OCI-LY1 (cell line): ENCODE measurements around the gene HTT.

Experiments used
- H2AFZ ChIP-seq: fragments of 200-600 bp; sonication (generic), shearing (Covaris generic); 2 replicates; pipeline ENCODE4 v1.6.0; 2014; ENCODE audit warnings: antibody characterized with exemption, mild to moderate bottlenecking, low read length
- H3F3A ChIP-seq: fragments of 200-600 bp; sonication (generic), shearing (Covaris generic); 2 replicates; pipeline ENCODE4 v1.6.0; 2014; ENCODE audit warnings: mild to moderate bottlenecking, antibody characterized with exemption, low read length, moderate library complexity; ENCODE audit not compliant: insufficient read depth
- H3K27ac ChIP-seq: fragments of 200-600 bp; sonication (generic); 2 replicates; pipeline ENCODE4 v1.5.1; 2014; ENCODE audit warnings: low read length, mixed run types, mild to moderate bottlenecking, low read depth; ENCODE audit not compliant: poor library complexity, severe bottlenecking
- H3K27me3 ChIP-seq: fragments of 200-600 bp; sonication (generic); 2 replicates; pipeline ENCODE4 v1.6.0; 2014; ENCODE audit warnings: antibody characterized with exemption, mild to moderate bottlenecking, low read length, moderate library complexity; ENCODE audit not compliant: insufficient read depth
- H3K36me3 ChIP-seq: fragments of 200-600 bp; sonication (generic); 2 replicates; pipeline ENCODE4 v1.6.1; 2014; ENCODE audit warnings: mild to moderate bottlenecking, antibody characterized with exemption, low read length, moderate library complexity, mixed read lengths; ENCODE audit not compliant: insufficient read depth
- H3K4me1 ChIP-seq: fragments of 200-600 bp; sonication (generic); 2 replicates; pipeline ENCODE4 v1.5.1; 2014; ENCODE audit warnings: mild to moderate bottlenecking, low read length, moderate library complexity; ENCODE audit not compliant: insufficient read depth, severe bottlenecking
- H3K4me2 ChIP-seq: fragments of 200-600 bp; sonication (generic), shearing (Covaris generic); 2 replicates; pipeline ENCODE4 v1.6.1; 2014; ENCODE audit warnings: low read length
- H3K4me3 ChIP-seq: fragments of 200-600 bp; sonication (generic); 2 replicates; pipeline ENCODE4 v1.5.1; 2014; ENCODE audit warnings: low read length, low read depth, mild to moderate bottlenecking, mixed read lengths; ENCODE audit not compliant: poor library complexity, severe bottlenecking
- H3K79me2 ChIP-seq: fragments of 200-600 bp; shearing (Covaris generic); 2 replicates; pipeline ENCODE4 v1.6.1; 2016; ENCODE audit warnings: mixed run types, low read length, mixed read lengths; ENCODE audit not compliant: insufficient read depth
- H3K9ac ChIP-seq: fragments of 200-600 bp; sonication (generic), shearing (Covaris generic); 2 replicates; pipeline ENCODE4 v1.6.1; 2014; ENCODE audit warnings: mild to moderate bottlenecking, low read length, mixed read lengths
- H3K9me2 ChIP-seq: fragments of 200-600 bp; sonication (generic), shearing (Covaris generic); 2 replicates; pipeline ENCODE4 v1.6.1; 2014; ENCODE audit warnings: low read depth, mild to moderate bottlenecking, low read length, mixed read lengths
- H3K9me3 ChIP-seq: fragments of 200-600 bp; shearing (Covaris generic); 2 replicates; pipeline ENCODE4 v1.6.1; 2014; ENCODE audit warnings: low read length, mixed read lengths
- H4K20me1 ChIP-seq: fragments of 200-600 bp; sonication (generic), shearing (Covaris generic); 2 replicates; pipeline ENCODE4 v1.6.0; 2016; ENCODE audit warnings: mild to moderate bottlenecking, low read length; ENCODE audit not compliant: insufficient read depth
- EZH2 ChIP-seq: fragments of 200-600 bp; sonication (generic), shearing (Covaris generic); IDR thresholded peaks from 2 replicates; pipeline ENCODE4 v1.8.0; 2017; ENCODE audit warnings: borderline replicate concordance, mixed run types, mild to moderate bottlenecking, antibody characterized with exemption, low read length, moderate library complexity, mixed read lengths
- TF ChIP-seq, protein P1 (sequence below): fragments of 200-600 bp; sonication (generic), shearing (Covaris generic); IDR thresholded peaks from 2 replicates; pipeline ENCODE4 v1.5.1; 2017; ENCODE audit warnings: mild to moderate bottlenecking, antibody characterized with exemption, low read length, moderate library complexity, mixed read lengths

Gene HTT

DNA sequence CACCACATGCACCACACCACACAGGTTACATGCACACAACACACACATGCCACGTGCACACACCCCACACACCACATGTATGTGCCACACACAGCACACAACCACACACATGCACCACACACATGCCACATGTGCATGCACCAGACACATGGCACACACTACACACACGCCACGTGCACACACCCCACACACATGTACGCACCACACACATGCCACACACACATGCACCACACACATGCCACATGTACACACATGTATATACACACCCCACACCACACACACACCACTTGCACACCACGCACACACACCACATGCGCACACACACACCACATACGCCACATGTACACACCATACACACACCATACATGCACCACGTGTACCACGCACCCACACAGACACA is 154.8 kb downstream of the HTT start:
- H3K27me3 ChIP-seq = no peaks in the 10 kb centered on the region

GRCh38 chr4:3229964-3230363 is 155.5 kb downstream of the HTT start:
- Histone ChIP-seq H3K79me2 (no peaks in the 10 kb centered on the region), H3K4me3 (no peak overlapping the region), H3F3A (no peaks in the 10 kb centered on the region), H3K4me2 (no peak overlapping the region), H3K9me3 (no peaks in the 10 kb centered on the region), H3K4me1 (no peaks in the 10 kb centered on the region), H3K27ac (no peak overlapping the region), H2AFZ (no peak overlapping the region), H4K20me1 (no peaks in the 10 kb centered on the region), H3K36me3 (peaks cover 23% of the 10 kb centered on the region), H3K9ac (no peak overlapping the region), H3K27me3 (no peaks in the 10 kb centered on the region), H3K9me2 (no peaks in the 10 kb centered on the region)
- TF ChIP-seq, protein P1, sequence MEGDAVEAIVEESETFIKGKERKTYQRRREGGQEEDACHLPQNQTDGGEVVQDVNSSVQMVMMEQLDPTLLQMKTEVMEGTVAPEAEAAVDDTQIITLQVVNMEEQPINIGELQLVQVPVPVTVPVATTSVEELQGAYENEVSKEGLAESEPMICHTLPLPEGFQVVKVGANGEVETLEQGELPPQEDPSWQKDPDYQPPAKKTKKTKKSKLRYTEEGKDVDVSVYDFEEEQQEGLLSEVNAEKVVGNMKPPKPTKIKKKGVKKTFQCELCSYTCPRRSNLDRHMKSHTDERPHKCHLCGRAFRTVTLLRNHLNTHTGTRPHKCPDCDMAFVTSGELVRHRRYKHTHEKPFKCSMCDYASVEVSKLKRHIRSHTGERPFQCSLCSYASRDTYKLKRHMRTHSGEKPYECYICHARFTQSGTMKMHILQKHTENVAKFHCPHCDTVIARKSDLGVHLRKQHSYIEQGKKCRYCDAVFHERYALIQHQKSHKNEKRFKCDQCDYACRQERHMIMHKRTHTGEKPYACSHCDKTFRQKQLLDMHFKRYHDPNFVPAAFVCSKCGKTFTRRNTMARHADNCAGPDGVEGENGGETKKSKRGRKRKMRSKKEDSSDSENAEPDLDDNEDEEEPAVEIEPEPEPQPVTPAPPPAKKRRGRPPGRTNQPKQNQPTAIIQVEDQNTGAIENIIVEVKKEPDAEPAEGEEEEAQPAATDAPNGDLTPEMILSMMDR = no peak
- TF ChIP-seq EZH2 = no peak

More for the DNA sequence above, 154.8 kb downstream of the HTT start:
- H3F3A ChIP-seq = no peaks in the 10 kb centered on the region
- no peaks in the 10 kb centered on the region for H4K20me1 ChIP-seq
- H3K27ac ChIP-seq = no peak overlapping the region
- no peaks in the 10 kb centered on the region for H3K9me2 ChIP-seq
- no peaks in the 10 kb centered on the region for H3K79me2 ChIP-seq
- TF ChIP-seq EZH2 = no peak
- no peaks in the 10 kb centered on the region for H3K9me3 ChIP-seq
- no peak overlapping the region for H2AFZ ChIP-seq
- H3K36me3 ChIP-seq = peaks cover 27% of the 10 kb centered on the region
- no peaks in the 10 kb centered on the region for H3K4me1 ChIP-seq
- no peak overlapping the region for H3K4me3 ChIP-seq
- no peak overlapping the region for H3K4me2 ChIP-seq
- H3K9ac ChIP-seq = no peak overlapping the region

- Histone ChIP-seq H3K27me3 (no peaks in the 10 kb centered on the region), H3K9me2 (no peaks in the 10 kb centered on the region), H3K9ac (no peak overlapping the region), H3K9me3 (no peaks in the 10 kb centered on the region), H3K27ac (no peak overlapping the region), H2AFZ (no peak overlapping the region), H3K36me3 (peaks cover 23% of the 10 kb centered on the region), H3F3A (no peaks in the 10 kb centered on the region), H3K4me2 (no peak overlapping the region), H4K20me1 (no peaks in the 10 kb centered on the region), H3K4me3 (no peak overlapping the region), H3K4me1 (no peaks in the 10 kb centered on the region), H3K79me2 (no peaks in the 10 kb centered on the region)
- no peak for TF ChIP-seq EZH2
- TF ChIP-seq, protein P1 = no peak
Observed at GRCh38 chr4:3231471-3231870, 157.0 kb downstream of the HTT start.

DNA sequence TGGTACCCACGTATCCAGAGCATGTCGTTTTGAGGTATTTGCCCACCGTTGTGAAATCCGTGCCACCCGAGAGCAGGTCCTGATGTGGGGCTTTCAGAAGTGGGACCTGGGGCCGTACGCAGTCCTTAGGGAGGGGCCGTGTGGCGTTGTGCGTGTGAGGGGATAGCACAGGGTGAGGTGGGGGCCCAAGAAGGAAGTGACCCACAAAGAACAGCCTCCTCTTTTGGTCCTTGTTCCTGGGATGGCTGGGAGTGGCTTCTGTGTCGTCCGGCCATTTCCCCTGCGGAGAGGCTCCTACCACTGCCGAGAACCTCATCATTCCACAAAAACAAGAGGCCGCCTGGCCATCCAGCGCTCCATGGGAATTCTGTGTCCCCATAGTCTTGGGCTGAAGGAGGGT is 157.5 kb downstream of the HTT start:
- no peaks in the 10 kb centered on the region for H3K9me2 ChIP-seq

More for the DNA sequence above, 157.5 kb downstream of the HTT start:
- TF ChIP-seq EZH2 = no peak
- TF ChIP-seq, protein P1 = no peak
- H3K9me3 ChIP-seq = no peaks in the 10 kb centered on the region
- no peaks in the 10 kb centered on the region for H3K4me1 ChIP-seq
- no peaks in the 10 kb centered on the region for H3K79me2 ChIP-seq
- no peak overlapping the region for H3K27ac ChIP-seq
- no peaks in the 10 kb centered on the region for H3K27me3 ChIP-seq
- H3K4me3 ChIP-seq = no peak overlapping the region
- no peaks in the 10 kb centered on the region for H3F3A ChIP-seq
- H3K36me3 ChIP-seq = peaks cover 23% of the 10 kb centered on the region
- H4K20me1 ChIP-seq = no peaks in the 10 kb centered on the region
- no peak overlapping the region for H3K4me2 ChIP-seq
- no peak overlapping the region for H2AFZ ChIP-seq
- no peak overlapping the region for H3K9ac ChIP-seq
